ENCODE measurements around the gene MKRN1. TPM values are rescaled to one million over a fixed set of nuclear protein-coding genes. Genes with fewer than 3 reads are reported as not detected.

MKRN1 gene, protein sequence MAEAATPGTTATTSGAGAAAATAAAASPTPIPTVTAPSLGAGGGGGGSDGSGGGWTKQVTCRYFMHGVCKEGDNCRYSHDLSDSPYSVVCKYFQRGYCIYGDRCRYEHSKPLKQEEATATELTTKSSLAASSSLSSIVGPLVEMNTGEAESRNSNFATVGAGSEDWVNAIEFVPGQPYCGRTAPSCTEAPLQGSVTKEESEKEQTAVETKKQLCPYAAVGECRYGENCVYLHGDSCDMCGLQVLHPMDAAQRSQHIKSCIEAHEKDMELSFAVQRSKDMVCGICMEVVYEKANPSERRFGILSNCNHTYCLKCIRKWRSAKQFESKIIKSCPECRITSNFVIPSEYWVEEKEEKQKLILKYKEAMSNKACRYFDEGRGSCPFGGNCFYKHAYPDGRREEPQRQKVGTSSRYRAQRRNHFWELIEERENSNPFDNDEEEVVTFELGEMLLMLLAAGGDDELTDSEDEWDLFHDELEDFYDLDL
- polyA plus RNA-seq, result 10 to 100 TPM; 57.7 to 90.4 (median 70.1) TPM
- long read RNA-seq, donor 1, transcript MKRN1-202 (5 exons, 1,601 nt), result minor isoform, 20 of 51 reads
- long read RNA-seq, donor 1, transcript MKRN1-201 (8 exons, 3,151 nt), result major isoform, 24 of 51 reads
- long read RNA-seq, donor 1, partial matches to known transcripts, result 5 of 51 reads
- long read RNA-seq, donor 1, other reads (novel, unspliced or antisense), result 0 of 51 reads
- long read RNA-seq, donor 2, transcript MKRN1-201 (8 exons, 3,151 nt), result major isoform, 6 of 11 reads
- long read RNA-seq, donor 2, partial matches to known transcripts, result 0 of 11 reads
- long read RNA-seq, donor 2, other reads (novel, unspliced or antisense), result 0 of 11 reads
- long read RNA-seq, donor 3, transcript MKRN1-202 (5 exons, 1,601 nt), result major isoform, 11 of 20 reads
- long read RNA-seq, donor 3, transcript MKRN1-201 (8 exons, 3,151 nt), result minor isoform, 6 of 20 reads
- long read RNA-seq, donor 3, partial matches to known transcripts, result 0 of 20 reads
- long read RNA-seq, donor 3, other reads (novel, unspliced or antisense), result 0 of 20 reads
- long read RNA-seq, donor 4, result 0 reads
- long read RNA-seq, donor 5, partial matches to known transcripts, result 0 of 5 reads
- long read RNA-seq, donor 5, other reads (novel, unspliced or antisense), result 0 of 5 reads
- long read RNA-seq, donor 6, transcript MKRN1-201 (8 exons, 3,151 nt), result major isoform, 14 of 20 reads
- long read RNA-seq, donor 6, transcript MKRN1-202 (5 exons, 1,601 nt), result minor isoform, 6 of 20 reads
- long read RNA-seq, donor 6, partial matches to known transcripts, result 0 of 20 reads
- long read RNA-seq, donor 6, other reads (novel, unspliced or antisense), result 0 of 20 reads
- long read RNA-seq, donor 7, transcript MKRN1-201 (8 exons, 3,151 nt), result minor isoform, 35 of 81 reads
- long read RNA-seq, donor 7, transcript MKRN1-202 (5 exons, 1,601 nt), result major isoform, 44 of 81 reads
- long read RNA-seq, donor 7, partial matches to known transcripts, result 0 of 81 reads
- long read RNA-seq, donor 7, other reads (novel, unspliced or antisense), result 0 of 81 reads
- long read RNA-seq, donor 8, partial matches to known transcripts, result 0 of 1 reads
- long read RNA-seq, donor 8, other reads (novel, unspliced or antisense), result 0 of 1 reads
- long read RNA-seq, donor 9, partial matches to known transcripts, result 0 of 5 reads
- long read RNA-seq, donor 9, other reads (novel, unspliced or antisense), result 0 of 5 reads
- long read RNA-seq, donor 10, transcript MKRN1-201 (8 exons, 3,151 nt), result major isoform, 21 of 29 reads
- long read RNA-seq, donor 10, transcript MKRN1-202 (5 exons, 1,601 nt), result minor isoform, 7 of 29 reads
- long read RNA-seq, donor 10, partial matches to known transcripts, result 0 of 29 reads
- long read RNA-seq, donor 10, other reads (novel, unspliced or antisense), result 0 of 29 reads

DNA sequence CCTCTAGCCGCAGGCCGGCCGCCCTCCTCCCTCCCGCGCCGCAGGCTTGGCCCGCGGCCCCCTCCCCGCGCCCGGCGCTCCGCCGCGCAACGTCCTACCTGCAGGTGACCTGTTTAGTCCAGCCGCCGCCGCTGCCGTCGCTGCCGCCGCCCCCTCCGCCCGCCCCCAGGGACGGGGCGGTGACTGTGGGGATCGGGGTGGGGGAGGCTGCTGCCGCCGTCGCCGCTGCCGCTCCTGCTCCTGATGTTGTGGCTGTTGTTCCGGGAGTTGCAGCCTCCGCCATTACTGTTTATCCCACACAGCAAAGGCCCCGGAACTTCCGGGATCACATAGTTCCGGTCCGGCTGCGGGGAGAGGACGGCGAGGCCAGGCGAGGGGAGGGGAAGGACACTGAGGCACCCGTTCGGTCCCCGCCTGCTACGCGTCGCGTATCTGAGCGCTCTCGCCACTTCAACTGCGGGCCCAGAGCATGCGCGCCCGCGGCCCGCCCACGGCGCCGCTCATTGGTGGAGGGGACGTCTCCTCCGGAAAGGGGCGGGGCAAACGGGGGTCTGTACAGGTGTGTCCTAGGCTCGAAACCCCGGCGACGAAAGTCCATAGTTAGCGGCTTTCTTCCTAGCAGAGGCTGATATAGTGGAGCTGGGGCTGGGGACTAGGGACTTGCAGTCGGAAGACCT is at the start of gene MKRN1:
MKRN1 (minus strand) TSS at position 444 of the 677 bp plus-strand sequence; CDS start at position 283, 161 bp downstream.
- FAIRE-seq (no peak), DNase-seq (peak; percentile 98)
- 0 to 1% (median 1%) methylated on average over 48 to 71 of the region's 71 CpGs for WGBS, 3 donors
- Histone ChIP-seq H3K4me1 (ENCODE audit: control insufficient read depth in 3 of 3, insufficient read depth in 2 of 3, low read depth in 1 of 3, low read length in 2 of 3) (peaks cover 0 to 4% (median 4%) of the 10 kb centered on the region in 3 donors), H3K27me3 (ENCODE audit: control insufficient read depth in 3 of 3, insufficient read depth in 3 of 3, low read length in 3 of 3) (no peaks in the 10 kb centered on the region), H3K27ac (ENCODE audit: low read depth in 1 of 3, low read length in 2 of 3) (peak within 1 kb of the TSS; percentile 94 to 96 (median 95)), H3K4me3 (ENCODE audit: low read depth in 1 of 3, low read length in 3 of 3) (peak within 1 kb of the TSS; percentile 90 to 95 (median 93)), H3K36me3 (ENCODE audit: control insufficient read depth in 3 of 3, insufficient read depth in 2 of 3, low read depth in 1 of 3, low read length in 3 of 3) (peaks cover 0 to 8% (median 0%) of the 10 kb centered on the region in 3 donors), H3K9me3 (ENCODE audit: control insufficient read depth in 2 of 2, insufficient read depth in 1 of 2, low read depth in 1 of 2, low read length in 1 of 2) (no peaks in the 10 kb centered on the region)

DNA sequence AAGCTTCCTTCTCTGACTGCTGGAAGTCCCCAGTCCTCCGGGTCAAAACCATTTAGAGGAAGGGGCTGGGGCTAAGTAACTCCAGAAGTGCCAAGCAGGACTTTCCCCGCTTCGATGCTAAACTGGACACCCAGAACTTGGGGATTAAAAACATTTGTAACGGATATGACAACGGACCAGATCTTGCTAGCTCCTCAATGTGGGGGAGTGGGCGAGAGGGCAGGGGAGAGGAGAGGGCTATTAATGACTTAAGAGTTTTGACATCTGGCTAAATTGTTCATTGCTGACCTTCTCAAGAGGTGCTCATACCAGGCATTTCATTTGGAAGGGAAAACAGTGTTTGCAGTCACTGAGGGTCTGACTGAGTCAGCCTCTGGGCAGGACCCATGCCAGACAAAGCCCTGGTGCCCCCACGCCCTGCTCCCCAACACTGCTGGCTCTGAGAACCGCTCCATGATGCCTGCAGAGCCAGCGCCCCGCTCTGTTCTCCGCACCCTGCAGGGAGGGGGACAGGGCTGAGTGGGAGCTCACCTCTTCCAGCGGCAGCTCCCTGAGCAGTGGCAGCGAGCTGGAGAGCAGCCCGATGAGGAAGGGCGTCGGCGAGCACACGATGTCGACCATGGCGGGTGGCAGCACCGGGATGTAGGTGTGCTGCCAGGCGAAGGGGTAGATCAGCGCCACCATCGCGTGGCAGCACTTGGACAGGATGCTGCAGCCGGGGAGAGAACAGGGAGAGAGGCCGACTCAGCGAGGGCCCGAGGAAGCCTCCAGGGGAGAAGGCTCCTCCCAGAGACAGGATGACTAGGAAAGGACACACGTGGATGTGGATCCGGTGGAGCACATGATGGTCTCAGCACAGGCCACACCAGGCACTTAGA is 47.7 kb upstream of the MKRN1 start:
- Histone ChIP-seq H3K27me3 (ENCODE audit: control insufficient read depth in 3 of 3, insufficient read depth in 3 of 3, low read length in 3 of 3) (no peaks in the 10 kb centered on the region), H3K4me3 (ENCODE audit: low read depth in 1 of 3, low read length in 3 of 3) (no peak overlapping the region), H3K27ac (ENCODE audit: low read depth in 1 of 3, low read length in 2 of 3) (no peak overlapping the region), H3K36me3 (ENCODE audit: control insufficient read depth in 3 of 3, insufficient read depth in 2 of 3, low read depth in 1 of 3, low read length in 3 of 3) (peaks cover 0 to 21% (median 0%) of the 10 kb centered on the region in 3 donors), H3K9me3 (ENCODE audit: control insufficient read depth in 2 of 2, insufficient read depth in 1 of 2, low read depth in 1 of 2, low read length in 1 of 2) (no peaks in the 10 kb centered on the region), H3K4me1 (ENCODE audit: control insufficient read depth in 3 of 3, insufficient read depth in 2 of 3, low read depth in 1 of 3, low read length in 2 of 3) (no peaks in the 10 kb centered on the region)
- DNase-seq, result no peak
- WGBS, 3 donors, result 79 to 87% (median 86%) methylated on average over 23 to 31 of the region's 31 CpGs
- no peak for FAIRE-seq

DNA sequence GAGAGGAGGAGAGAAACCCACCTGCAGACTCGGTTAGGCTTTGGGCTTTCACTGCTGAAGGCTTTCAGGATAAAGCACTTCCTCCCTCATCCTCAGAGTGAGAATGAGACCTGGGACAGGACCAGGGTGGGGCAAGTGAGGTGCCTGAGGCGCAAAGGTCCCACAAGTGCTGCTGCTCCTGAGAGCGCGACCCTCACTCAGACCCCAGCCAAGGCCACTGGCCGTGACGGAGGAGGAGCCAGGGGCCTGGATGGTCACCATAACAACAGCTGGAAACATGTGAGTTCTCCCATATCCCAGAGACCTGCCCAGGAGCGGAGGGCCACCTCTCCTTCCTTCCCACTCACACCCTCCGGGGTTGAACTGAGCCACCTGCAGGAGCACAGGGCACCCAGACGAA is 46.9 kb upstream of the MKRN1 start:
- Histone ChIP-seq H3K9me3 (ENCODE audit: control insufficient read depth in 2 of 2, insufficient read depth in 1 of 2, low read depth in 1 of 2, low read length in 1 of 2) (no peaks in the 10 kb centered on the region), H3K27ac (ENCODE audit: low read depth in 1 of 3, low read length in 2 of 3) (no peak overlapping the region), H3K36me3 (ENCODE audit: control insufficient read depth in 3 of 3, insufficient read depth in 2 of 3, low read depth in 1 of 3, low read length in 3 of 3) (peaks cover 0 to 25% (median 2%) of the 10 kb centered on the region in 3 donors), H3K4me1 (ENCODE audit: control insufficient read depth in 3 of 3, insufficient read depth in 2 of 3, low read depth in 1 of 3, low read length in 2 of 3) (no peaks in the 10 kb centered on the region), H3K27me3 (ENCODE audit: control insufficient read depth in 3 of 3, insufficient read depth in 3 of 3, low read length in 3 of 3) (no peaks in the 10 kb centered on the region), H3K4me3 (ENCODE audit: low read depth in 1 of 3, low read length in 3 of 3) (no peak overlapping the region)
- WGBS, 3 donors, result 78 to 84% (median 83%) methylated on average over 9 of the region's 9 CpGs
- DNase-seq (no peak), FAIRE-seq (no peak)

DNA sequence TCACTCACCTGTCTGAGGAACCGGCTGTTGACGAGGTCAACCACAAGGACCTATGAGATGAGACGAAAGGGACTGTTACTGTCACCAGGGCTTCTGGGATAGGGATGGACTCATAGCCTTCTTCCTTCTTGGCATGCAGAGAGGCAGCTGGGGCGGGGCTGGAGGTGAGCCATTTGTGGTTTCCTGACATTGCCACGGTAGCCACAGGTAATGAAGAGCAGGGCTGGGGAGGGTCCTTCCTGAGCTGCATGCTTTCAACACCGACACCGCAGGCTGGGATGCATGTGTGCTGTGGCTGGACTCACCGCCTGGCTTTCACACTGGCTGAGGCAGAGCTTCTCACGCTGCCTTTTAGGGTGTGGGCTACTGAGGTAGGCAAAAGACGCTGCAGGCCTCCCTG is 46.4 kb upstream of the MKRN1 start:
- Histone ChIP-seq H3K27ac (ENCODE audit: low read depth in 1 of 3, low read length in 2 of 3) (no peak overlapping the region), H3K27me3 (ENCODE audit: control insufficient read depth in 3 of 3, insufficient read depth in 3 of 3, low read length in 3 of 3) (no peaks in the 10 kb centered on the region), H3K36me3 (ENCODE audit: control insufficient read depth in 3 of 3, insufficient read depth in 2 of 3, low read depth in 1 of 3, low read length in 3 of 3) (peaks cover 0 to 25% (median 2%) of the 10 kb centered on the region in 3 donors), H3K9me3 (ENCODE audit: control insufficient read depth in 2 of 2, insufficient read depth in 1 of 2, low read depth in 1 of 2, low read length in 1 of 2) (no peaks in the 10 kb centered on the region), H3K4me3 (ENCODE audit: low read depth in 1 of 3, low read length in 3 of 3) (no peak overlapping the region), H3K4me1 (ENCODE audit: control insufficient read depth in 3 of 3, insufficient read depth in 2 of 3, low read depth in 1 of 3, low read length in 2 of 3) (no peaks in the 10 kb centered on the region)
- FAIRE-seq (no peak), DNase-seq (no peak)
- WGBS, 3 donors, result 42 to 70% (median 49%) methylated on average over 9 to 10 of the region's 10 CpGs

DNA sequence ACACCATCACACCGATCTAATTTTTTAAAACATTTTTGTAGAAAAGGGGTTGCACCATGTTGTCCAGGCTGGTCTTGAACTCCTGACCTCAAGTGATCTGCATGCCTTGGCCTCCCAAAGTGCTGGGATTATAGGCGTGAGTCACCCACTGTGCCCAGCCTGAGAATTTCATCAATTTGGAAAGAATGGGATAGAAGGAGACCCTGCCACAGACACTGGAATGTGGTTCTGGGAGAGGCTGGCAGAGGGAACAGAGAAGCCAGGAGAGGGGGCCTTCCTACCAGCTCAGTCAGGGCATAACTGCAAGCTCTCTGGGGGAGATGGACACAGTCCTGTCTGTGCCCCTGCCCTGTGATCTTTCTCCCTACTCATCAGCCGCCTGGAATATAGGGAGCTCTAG is 42.1 kb upstream of the MKRN1 start:
- H3K36me3 ChIP-seq (ENCODE audit: control insufficient read depth in 3 of 3, insufficient read depth in 2 of 3, low read depth in 1 of 3, low read length in 3 of 3), result peaks cover 0 to 34% (median 2%) of the 10 kb centered on the region in 3 donors
- H3K4me3 ChIP-seq (ENCODE audit: low read depth in 1 of 3, low read length in 3 of 3), result no peak overlapping the region
- no peak overlapping the region for H3K27ac ChIP-seq (ENCODE audit: low read depth in 1 of 3, low read length in 2 of 3)
- H3K4me1 ChIP-seq (ENCODE audit: control insufficient read depth in 3 of 3, insufficient read depth in 2 of 3, low read depth in 1 of 3, low read length in 2 of 3), result peaks cover 0 to 3% (median 0%) of the 10 kb centered on the region in 3 donors
- no peak for FAIRE-seq
- DNase-seq, result no peak
- 92 to 96% (median 95%) methylated on average over 3 of the region's 3 CpGs for WGBS, 3 donors
- H3K27me3 ChIP-seq (ENCODE audit: control insufficient read depth in 3 of 3, insufficient read depth in 3 of 3, low read length in 3 of 3), result no peaks in the 10 kb centered on the region
- H3K9me3 ChIP-seq (ENCODE audit: control insufficient read depth in 2 of 2, insufficient read depth in 1 of 2, low read depth in 1 of 2, low read length in 1 of 2), result no peaks in the 10 kb centered on the region

DNA sequence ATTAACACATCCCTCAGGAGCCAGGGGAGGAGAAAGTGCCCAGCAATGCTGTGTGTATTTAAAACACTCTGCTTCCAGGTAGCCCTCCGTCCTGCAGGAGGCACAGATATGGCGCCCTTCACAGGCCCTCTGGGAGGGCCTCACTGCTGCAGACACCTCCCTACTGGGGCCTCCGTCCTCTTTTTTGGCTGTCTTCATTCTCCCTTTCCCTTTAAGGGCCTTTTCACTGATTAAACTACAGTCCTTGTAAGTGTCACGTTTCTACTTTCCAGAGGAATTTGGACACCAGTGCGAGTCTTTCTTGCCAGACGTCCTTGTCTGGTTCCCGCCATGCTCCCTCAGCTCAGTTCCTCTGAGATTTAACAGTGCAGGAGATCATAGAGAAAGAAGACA is 39.7 kb upstream of the MKRN1 start:
- WGBS, 3 donors, result 45 to 51% (median 49%) methylated on average over 7 of the region's 7 CpGs
- Histone ChIP-seq H3K4me3 (ENCODE audit: low read depth in 1 of 3, low read length in 3 of 3) (peak overlapping the region in 1 of 3 donors; percentile 19), H3K36me3 (ENCODE audit: control insufficient read depth in 3 of 3, insufficient read depth in 2 of 3, low read depth in 1 of 3, low read length in 3 of 3) (peaks cover 0 to 25% (median 2%) of the 10 kb centered on the region in 3 donors), H3K4me1 (ENCODE audit: control insufficient read depth in 3 of 3, insufficient read depth in 2 of 3, low read depth in 1 of 3, low read length in 2 of 3) (peaks cover 0 to 3% (median 0%) of the 10 kb centered on the region in 3 donors), H3K27ac (ENCODE audit: low read depth in 1 of 3, low read length in 2 of 3) (peak overlapping the region in 2 of 3 donors; percentile 18 to 90), H3K27me3 (ENCODE audit: control insufficient read depth in 3 of 3, insufficient read depth in 3 of 3, low read length in 3 of 3) (no peaks in the 10 kb centered on the region), H3K9me3 (ENCODE audit: control insufficient read depth in 2 of 2, insufficient read depth in 1 of 2, low read depth in 1 of 2, low read length in 1 of 2) (no peaks in the 10 kb centered on the region)
- FAIRE-seq, result no peak
- DNase-seq, result no peak
